K562 (cell line): ENCODE measurements around the gene METAP1D. TPM values are rescaled to one million over a fixed set of nuclear protein-coding genes. Genes with fewer than 3 reads are reported as not detected.

Source experiments
- ATAC-seq: fragments of 200-7000 bp; cut with Tn5 transposase; 3 replicates; pipeline ENCODE4 v1.9.1; 2020; ENCODE audit warnings: moderate library complexity
- BruUV-seq: library from RNA; stranded (reverse); fragments of 400-500 nt; replicated peaks from 2 replicates; lab custom pipeline; 2021; lab: Mats Ljungman, UMichigan
- CTCF ChIA-PET: fragments of 300-600 bp; formaldehyde crosslinking; extraction: SDS; loops from one replicate; lab custom pipeline; 2021; ENCODE audit warnings: low intra/inter-chr PET ratio; lab: Yijun Ruan, JAX
- POLR2A ChIA-PET: fragments of 300-600, 350-650 bp; sonication (Branson Sonifier 250); formaldehyde crosslinking; extraction: SDS; loops from one replicate; lab custom pipeline; 2021; ENCODE audit warnings: antibody characterized with exemption, inconsistent platforms; lab: Yijun Ruan, JAX
- DNase-seq, 4 experiments: peaks; one replicate each; pipeline versions ENCODE4 v3.0.0 to v3.0.0-alpha.2; 2011 to 2018; ENCODE audit warnings: low spot score in 3 of 4, mixed read lengths in 3 of 4; ENCODE audit errors: extremely low read depth in 1 of 4
- FAIRE-seq: peaks from 2 replicates; lab custom pipeline; 2011; peaks lifted over from hg19 to GRCh38; lab: Jason Lieb, UNC
- H2AFZ ChIP-seq: 2 replicates; pipeline ENCODE4 v1.6.0; 2011; ENCODE audit warnings: low read depth, low read length, control low read depth, inconsistent platforms
- H3K27ac ChIP-seq: fragments of 200-600 bp; 3 replicates; pipeline ENCODE4 v1.8.0; 2011; ENCODE audit warnings: low read depth, mild to moderate bottlenecking, control low read depth, inconsistent platforms, low read length, moderate library complexity, mixed read lengths; ENCODE audit errors: extremely low read depth
- H3K27me3 ChIP-seq, 2 experiments: fragments of 300-600 bp in 1 of 2; 2 replicates in 1 of 2; 3 replicates in 1 of 2; pipeline versions ENCODE4 v1.6.0 to v1.8.0; 2011; ENCODE audit warnings: inconsistent platforms in 2 of 2, low read length in 2 of 2, mild to moderate bottlenecking in 1 of 2, mixed read lengths in 1 of 2, moderate library complexity in 1 of 2; ENCODE audit not compliant: control insufficient read depth in 2 of 2, insufficient read depth in 2 of 2
- H3K36me3 ChIP-seq: fragments of 300-600 bp; 3 replicates; pipeline ENCODE4 v1.8.0; 2011; ENCODE audit warnings: mild to moderate bottlenecking, low read length, inconsistent platforms; ENCODE audit not compliant: control insufficient read depth, insufficient read depth
- H3K4me1 ChIP-seq, 2 experiments: fragments of 200-600 bp in 1 of 2; replicated peaks in 1 of 2; 2 replicates in 1 of 2; 3 replicates in 1 of 2; pipeline versions ENCODE4 v1.5.1 to v1.8.0; 2011; ENCODE audit warnings: inconsistent platforms in 2 of 2, low read length in 2 of 2, mild to moderate bottlenecking in 1 of 2, mixed read lengths in 1 of 2, moderate library complexity in 1 of 2; ENCODE audit not compliant: control insufficient read depth in 2 of 2, insufficient read depth in 2 of 2
- H3K4me2 ChIP-seq: 2 replicates; pipeline ENCODE4 v1.6.1; 2011; ENCODE audit warnings: low read length, control low read depth, inconsistent platforms, mixed read lengths; ENCODE audit not compliant: insufficient read depth
- H3K4me3 ChIP-seq: fragments of 200-600 bp; sonication (generic), shearing (Covaris generic); 2 replicates; pipeline ENCODE4 v1.5.1; 2016; ENCODE audit warnings: control low read depth, inconsistent platforms
- H3K79me2 ChIP-seq: fragments of 200-600 bp; 3 replicates; pipeline ENCODE4 v1.8.0; 2011; ENCODE audit warnings: low read length, inconsistent platforms; ENCODE audit not compliant: control insufficient read depth, insufficient read depth
- H3K9ac ChIP-seq, 2 experiments: 2 replicates each; pipeline versions ENCODE4 v1.6.0 to v1.6.1; 2011; ENCODE audit warnings: low read depth in 2 of 2, low read length in 2 of 2, control low read depth in 1 of 2, inconsistent platforms in 1 of 2, mild to moderate bottlenecking in 1 of 2, mixed read lengths in 1 of 2; ENCODE audit not compliant: insufficient read depth in 1 of 2
- H3K9me1 ChIP-seq: one replicate; pipeline ENCODE4 v1.6.0; 2011; ENCODE audit warnings: inconsistent platforms, mild to moderate bottlenecking, low read length, moderate library complexity; ENCODE audit not compliant: control insufficient read depth, insufficient read depth
- H3K9me3 ChIP-seq: replicated peaks from 2 replicates; pipeline ENCODE4 v1.5.1; 2011; ENCODE audit warnings: low read depth, low read length, inconsistent platforms; ENCODE audit not compliant: control insufficient read depth, insufficient read depth
- H4K20me1 ChIP-seq: replicated peaks from 2 replicates; pipeline ENCODE4 v1.6.1; 2011; ENCODE audit warnings: low read length, inconsistent platforms, mixed read lengths; ENCODE audit not compliant: control insufficient read depth, insufficient read depth
- BRD9 ChIP-seq: fragments of 450-650 bp; IDR thresholded peaks from 2 replicates; pipeline ENCODE4 v1.6.1; 2018; ENCODE audit warnings: low read depth; ENCODE audit not compliant: partially characterized antibody
- CEBPB ChIP-seq: fragments of 450-650 bp; IDR thresholded peaks from 2 replicates; pipeline ENCODE4 v1.6.1; 2016; ENCODE audit warnings: missing genetic modification characterization, missing compliant biosample characterization
- DPF2 ChIP-seq: fragments of 450-650 bp; IDR thresholded peaks from 2 replicates; pipeline ENCODE4 v1.6.1; 2016
- EP400 ChIP-seq: fragments of 450-650 bp; IDR thresholded peaks from 2 replicates; pipeline ENCODE4 v1.6.1; 2017; ENCODE audit warnings: antibody characterized with exemption, mild to moderate bottlenecking, moderate library complexity
- GTF2E2 ChIP-seq: fragments of 200-800 bp; sonication (Bioruptor generic); IDR thresholded peaks from 2 replicates; pipeline ENCODE4 v1.6.1; 2016; ENCODE audit warnings: missing genetic modification characterization, missing compliant biosample characterization
- NCOA6 ChIP-seq: fragments of 450-650 bp; IDR thresholded peaks from 2 replicates; pipeline ENCODE4 v1.6.1; 2017; ENCODE audit warnings: mild to moderate bottlenecking
- PTTG1 ChIP-seq: fragments of 450-650 bp; IDR thresholded peaks from 2 replicates; pipeline ENCODE4 v1.6.1; 2016; ENCODE audit warnings: low read depth, mild to moderate bottlenecking, missing genetic modification characterization, missing compliant biosample characterization
- ZC3H4 ChIP-seq: sonication (generic); formaldehyde crosslinking; IDR thresholded peaks from 2 replicates; pipeline ENCODE4 v1.9.0; 2021; ENCODE audit warnings: missing genetic modification reagents, borderline replicate concordance
- ZNF584 ChIP-seq: fragments of 200-800 bp; sonication (Bioruptor generic); IDR thresholded peaks from 2 replicates; pipeline ENCODE4 v1.6.1; 2016; ENCODE audit warnings: low read depth, mild to moderate bottlenecking, missing genetic modification characterization, missing compliant biosample characterization
- WGBS: fragments of 100-300 bp; shearing (Covaris generic); methylation state at CpG from one replicate; pipeline ENCODE4 v1.1.6; 2016; ENCODE audit warnings: low coverage, mixed read lengths; ENCODE audit not compliant: insufficient coverage; ENCODE audit errors: missing lambda C conversion rate; 5-methylcytosine and 5-hydroxymethylcytosine counted together
- in situ Hi-C: fragments of 300-500 bp; cut with MboI; formaldehyde crosslinking; loops from 4 replicates; pipeline ENCODE4 v1.15.0; 2018; ENCODE audit warnings: inconsistent platforms, mixed read lengths
- intact Hi-C: fragments of 100-400 bp; cut with micrococcal nuclease; formaldehyde crosslinking; loops from 2 replicates; pipeline ENCODE4 v1.14.2; 2022
- polyA plus RNA-seq, 8 experiments: library from polyadenylated mRNA; depleted of rRNA in 4 of 8; stranded (reverse) in 5 of 8; unstranded in 3 of 8; fragments of >200 nt; fragmentation: Nextera tagmentation in 2 of 8; fragmentation: Illumina TruSeq in 1 of 8; extraction: Ambion mirVana in 2 of 8; extraction: Trizol in 1 of 8; gene quantifications; 2 replicates each; pipeline versions ENCODE4 v1.2.1 to v1.2.3, GENCODE V29; 2011 to 2014; ENCODE audit warnings: inconsistent platforms in 1 of 8, missing spikeins in 1 of 8
- total RNA-seq, 7 experiments: library from RNA; depleted of rRNA in 6 of 7; stranded (reverse); fragments of >200 nt in 6 of 7; fragmentation: Illumina TruSeq in 2 of 7; extraction: Trizol in 2 of 7; gene quantifications; 2 replicates each; pipeline versions ENCODE4 v1.2.1 to v1.2.3, GENCODE V29; 2011 to 2021; ENCODE audit warnings: low replicate concordance in 1 of 7
- TF ChIP-seq, protein P1 (sequence below): fragments of 450-650 bp; IDR thresholded peaks from 2 replicates; pipeline ENCODE4 v1.6.1; 2017; ENCODE audit warnings: antibody characterized with exemption, mild to moderate bottlenecking
- TF ChIP-seq, protein P2 (sequence below): fragments of 450-650 bp; IDR thresholded peaks from 2 replicates; pipeline ENCODE4 v1.6.1; 2016
- TF ChIP-seq, protein P3 (sequence below): sonication (generic); IDR thresholded peaks from 2 replicates; pipeline ENCODE4 v1.6.1; 2016
- TF ChIP-seq, protein P4 (sequence below), 2 experiments: fragments of 450-650 bp; conservative IDR thresholded peaks; 2 replicates each; pipeline ENCODE4 v1.6.1; 2017; ENCODE audit warnings: mild to moderate bottlenecking in 2 of 2, moderate library complexity in 2 of 2

The METAP1D gene
- total and polyA plus RNA-seq, 9 of the 15 experiments (the other 6 are each of a cell fraction or from before 2014, with no cell fraction given) = 8.0 to 23.4 (median 15.7) TPM

DNA sequence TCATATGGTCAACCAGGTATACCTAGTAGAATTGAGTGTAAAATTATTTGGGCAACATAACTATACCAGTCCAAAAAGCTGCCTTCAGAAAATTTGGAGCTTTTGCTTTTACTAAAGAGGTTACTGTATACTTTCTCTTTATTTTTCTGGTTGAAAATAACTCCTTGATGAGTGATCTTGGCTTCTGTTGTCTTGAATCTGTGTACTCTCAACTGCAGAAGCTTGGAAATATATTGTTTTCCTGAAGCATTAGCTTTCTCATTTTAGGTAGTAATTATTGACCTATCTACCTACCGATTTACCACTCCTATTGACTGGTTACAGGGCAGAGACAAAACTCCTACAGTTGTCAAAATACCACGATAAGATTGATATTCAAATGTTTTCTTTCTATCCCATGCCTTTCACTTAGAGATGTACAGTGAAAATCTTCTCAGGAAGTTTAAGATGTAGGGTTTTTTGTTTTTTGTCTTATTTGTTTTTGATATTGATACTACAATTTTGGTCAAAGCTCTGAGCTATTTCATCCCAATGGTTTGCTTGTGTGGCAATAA is 49.9 kb downstream of the METAP1D start:
- CTCF ChIA-PET = no interaction called here
- H3K79me2 ChIP-seq = peaks cover 11% of the 10 kb centered on the region; the same call in 2 of the 3 replicates
- no peak for DNase-seq
- H3K4me2 ChIP-seq = peak overlapping the region; percentile 60
- no peak for FAIRE-seq
- intact Hi-C loops (loop anchor here (5.0 kb wide), 1 partner anchor 127 kb away; the partner anchor contains the start of gene HAT1), in situ Hi-C loops (no loop called here)
- H3K9me3 ChIP-seq = no peaks in the 10 kb centered on the region
- ATAC-seq = peak; percentile 15
- WGBS = 4% methylated on average over 2 of the region's 2 CpGs
- peak overlapping the region; percentile 83 for H3K27ac ChIP-seq
- H3K27me3 ChIP-seq = no peaks in the 10 kb centered on the region
- POLR2A ChIA-PET = interaction anchor here (0.9 to 3.0 kb wide), 6 partner anchors 9 to 171 kb away, joined by 3 to 17 read pairs (median 6); partner anchors contain the start of gene DLX1
- H3K4me3 ChIP-seq = peak overlapping the region; percentile 12; the same call in 1 of the 2 replicates
- peaks cover 3 to 41% of the 10 kb centered on the region in 2 experiments; a peak in 4 of 5 replicates for H3K4me1 ChIP-seq
- no peaks in the 10 kb centered on the region for H3K36me3 ChIP-seq
- BruUV-seq = no TSS peak
- H4K20me1 ChIP-seq = no peaks in the 10 kb centered on the region
- H2AFZ ChIP-seq = peak overlapping the region; percentile 75
- H3K9me1 ChIP-seq = no peaks in the 10 kb centered on the region
- H3K9ac ChIP-seq = peak overlapping the region in 1 of 2 experiments; percentile 62; a peak in 3 of 4 replicates
- TF ChIP-seq ZC3H4 (CRISPR knock-in tag) = no peak
- peak; percentile 35 for TF ChIP-seq BRD9
- 0 out of 2 replicates have a peak, but pooled peaks have one; percentile 9 for TF ChIP-seq EP400
- peak; percentile 11; the same call in 1 of the 2 replicates for TF ChIP-seq DPF2
- TF ChIP-seq NCOA6 = no peak
- TF ChIP-seq, protein P1, sequence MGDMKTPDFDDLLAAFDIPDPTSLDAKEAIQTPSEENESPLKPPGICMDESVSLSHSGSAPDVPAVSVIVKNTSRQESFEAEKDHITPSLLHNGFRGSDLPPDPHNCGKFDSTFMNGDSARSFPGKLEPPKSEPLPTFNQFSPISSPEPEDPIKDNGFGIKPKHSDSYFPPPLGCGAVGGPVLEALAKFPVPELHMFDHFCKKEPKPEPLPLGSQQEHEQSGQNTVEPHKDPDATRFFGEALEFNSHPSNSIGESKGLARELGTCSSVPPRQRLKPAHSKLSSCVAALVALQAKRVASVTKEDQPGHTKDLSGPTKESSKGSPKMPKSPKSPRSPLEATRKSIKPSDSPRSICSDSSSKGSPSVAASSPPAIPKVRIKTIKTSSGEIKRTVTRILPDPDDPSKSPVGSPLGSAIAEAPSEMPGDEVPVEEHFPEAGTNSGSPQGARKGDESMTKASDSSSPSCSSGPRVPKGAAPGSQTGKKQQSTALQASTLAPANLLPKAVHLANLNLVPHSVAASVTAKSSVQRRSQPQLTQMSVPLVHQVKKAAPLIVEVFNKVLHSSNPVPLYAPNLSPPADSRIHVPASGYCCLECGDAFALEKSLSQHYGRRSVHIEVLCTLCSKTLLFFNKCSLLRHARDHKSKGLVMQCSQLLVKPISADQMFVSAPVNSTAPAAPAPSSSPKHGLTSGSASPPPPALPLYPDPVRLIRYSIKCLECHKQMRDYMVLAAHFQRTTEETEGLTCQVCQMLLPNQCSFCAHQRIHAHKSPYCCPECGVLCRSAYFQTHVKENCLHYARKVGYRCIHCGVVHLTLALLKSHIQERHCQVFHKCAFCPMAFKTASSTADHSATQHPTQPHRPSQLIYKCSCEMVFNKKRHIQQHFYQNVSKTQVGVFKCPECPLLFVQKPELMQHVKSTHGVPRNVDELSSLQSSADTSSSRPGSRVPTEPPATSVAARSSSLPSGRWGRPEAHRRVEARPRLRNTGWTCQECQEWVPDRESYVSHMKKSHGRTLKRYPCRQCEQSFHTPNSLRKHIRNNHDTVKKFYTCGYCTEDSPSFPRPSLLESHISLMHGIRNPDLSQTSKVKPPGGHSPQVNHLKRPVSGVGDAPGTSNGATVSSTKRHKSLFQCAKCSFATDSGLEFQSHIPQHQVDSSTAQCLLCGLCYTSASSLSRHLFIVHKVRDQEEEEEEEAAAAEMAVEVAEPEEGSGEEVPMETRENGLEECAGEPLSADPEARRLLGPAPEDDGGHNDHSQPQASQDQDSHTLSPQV = peak; percentile 44; the same call in 1 of the 2 replicates
- TF ChIP-seq CEBPB (tag) = 0 out of 2 replicates have a peak, but pooled peaks have one; percentile 10
- peak; percentile 15; the same call in 1 of the 2 replicates for TF ChIP-seq PTTG1 (tag)
- TF ChIP-seq, protein P2, sequence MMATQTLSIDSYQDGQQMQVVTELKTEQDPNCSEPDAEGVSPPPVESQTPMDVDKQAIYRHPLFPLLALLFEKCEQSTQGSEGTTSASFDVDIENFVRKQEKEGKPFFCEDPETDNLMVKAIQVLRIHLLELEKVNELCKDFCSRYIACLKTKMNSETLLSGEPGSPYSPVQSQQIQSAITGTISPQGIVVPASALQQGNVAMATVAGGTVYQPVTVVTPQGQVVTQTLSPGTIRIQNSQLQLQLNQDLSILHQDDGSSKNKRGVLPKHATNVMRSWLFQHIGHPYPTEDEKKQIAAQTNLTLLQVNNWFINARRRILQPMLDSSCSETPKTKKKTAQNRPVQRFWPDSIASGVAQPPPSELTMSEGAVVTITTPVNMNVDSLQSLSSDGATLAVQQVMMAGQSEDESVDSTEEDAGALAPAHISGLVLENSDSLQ = no peak
- TF ChIP-seq, protein P3, sequence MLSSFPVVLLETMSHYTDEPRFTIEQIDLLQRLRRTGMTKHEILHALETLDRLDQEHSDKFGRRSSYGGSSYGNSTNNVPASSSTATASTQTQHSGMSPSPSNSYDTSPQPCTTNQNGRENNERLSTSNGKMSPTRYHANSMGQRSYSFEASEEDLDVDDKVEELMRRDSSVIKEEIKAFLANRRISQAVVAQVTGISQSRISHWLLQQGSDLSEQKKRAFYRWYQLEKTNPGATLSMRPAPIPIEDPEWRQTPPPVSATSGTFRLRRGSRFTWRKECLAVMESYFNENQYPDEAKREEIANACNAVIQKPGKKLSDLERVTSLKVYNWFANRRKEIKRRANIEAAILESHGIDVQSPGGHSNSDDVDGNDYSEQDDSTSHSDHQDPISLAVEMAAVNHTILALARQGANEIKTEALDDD = peak; percentile 53; the same call in 1 of the 2 replicates
- TF ChIP-seq GTF2E2 = peak; percentile 52; the same call in 1 of the 2 replicates
- TF ChIP-seq, protein P4, sequence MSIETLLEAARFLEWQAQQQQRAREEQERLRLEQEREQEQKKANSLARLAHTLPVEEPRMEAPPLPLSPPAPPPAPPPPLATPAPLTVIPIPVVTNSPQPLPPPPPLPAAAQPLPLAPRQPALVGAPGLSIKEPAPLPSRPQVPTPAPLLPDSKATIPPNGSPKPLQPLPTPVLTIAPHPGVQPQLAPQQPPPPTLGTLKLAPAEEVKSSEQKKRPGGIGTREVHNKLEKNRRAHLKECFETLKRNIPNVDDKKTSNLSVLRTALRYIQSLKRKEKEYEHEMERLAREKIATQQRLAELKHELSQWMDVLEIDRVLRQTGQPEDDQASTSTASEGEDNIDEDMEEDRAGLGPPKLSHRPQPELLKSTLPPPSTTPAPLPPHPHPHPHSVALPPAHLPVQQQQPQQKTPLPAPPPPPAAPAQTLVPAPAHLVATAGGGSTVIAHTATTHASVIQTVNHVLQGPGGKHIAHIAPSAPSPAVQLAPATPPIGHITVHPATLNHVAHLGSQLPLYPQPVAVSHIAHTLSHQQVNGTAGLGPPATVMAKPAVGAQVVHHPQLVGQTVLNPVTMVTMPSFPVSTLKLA (conservative IDR thresholded peaks at IDR 0.05) = 0 out of 4 replicates have a peak, but pooled peaks of 1 of the 2 experiments have one; percentile 18
- TF ChIP-seq ZNF584 (CRISPR knock-in tag) = 0 out of 2 replicates have a peak, but pooled peaks have one; percentile 33
